Duodenal mucosa (tissue), 2 donors: Measurements from ENCODE around the gene G2E3.
"Not testable (repeated sequence)": the region's sequence is repeated elsewhere in the genome, so short reads cannot be mapped to it uniquely, and the experiment has no call there.

Experiments
- H3K27ac ChIP-seq: one replicate; pipeline ENCODE4 v1.7.0; 2013; ENCODE audit warnings: low read depth, low read length
- H3K27me3 ChIP-seq, 2 donors: one replicate each; pipeline ENCODE4 v1.7.0; 2013; ENCODE audit warnings: low read length in 2 of 2, control low read depth in 1 of 2; ENCODE audit not compliant: insufficient read depth in 2 of 2, control insufficient read depth in 1 of 2
- H3K36me3 ChIP-seq, 2 donors: one replicate each; pipeline ENCODE4 v1.7.0; 2013; ENCODE audit warnings: low read length in 2 of 2, control low read depth in 1 of 2; ENCODE audit not compliant: insufficient read depth in 2 of 2, control insufficient read depth in 1 of 2
- H3K4me1 ChIP-seq, 2 donors: one replicate each; pipeline ENCODE4 v1.7.0; 2013; ENCODE audit warnings: low read length in 2 of 2, control low read depth in 1 of 2; ENCODE audit not compliant: insufficient read depth in 2 of 2, control insufficient read depth in 1 of 2
- H3K4me3 ChIP-seq, 2 donors: one replicate each; pipeline ENCODE4 v1.7.0; 2013; ENCODE audit warnings: low read length in 2 of 2, low read depth in 1 of 2
- H3K9ac ChIP-seq, 2 donors: one replicate each; pipeline ENCODE4 v1.7.0; 2013; ENCODE audit warnings: low read length in 2 of 2, low read depth in 1 of 2
- H3K9me3 ChIP-seq, 2 donors: one replicate each; pipeline ENCODE4 v1.7.0; 2013; ENCODE audit warnings: low read length in 2 of 2, control low read depth in 1 of 2; ENCODE audit not compliant: control insufficient read depth in 1 of 2

G2E3 gene

GRCh38 chr14:30621354-30621939, 62.5 kb downstream of the G2E3 start:
- peak overlapping the region; percentile 79 for H3K27ac ChIP-seq
- H3K9me3 ChIP-seq, result no peaks in the 10 kb centered on the region
- no peaks in the 10 kb centered on the region for H3K27me3 ChIP-seq
- H3K9ac ChIP-seq, result peak overlapping the region; percentile 59 to 98
- H3K4me3 ChIP-seq, result peak overlapping the region; percentile 81 to 97
- peaks cover 18 to 22% of the 10 kb centered on the region in 2 donors for H3K4me1 ChIP-seq
- peaks cover 0 to under 1% of the 10 kb centered on the region in 2 donors for H3K36me3 ChIP-seq

- H3K27ac ChIP-seq, result peak within 1 kb of the TSS; percentile 79
- no peaks in the 10 kb centered on the region for H3K27me3 ChIP-seq
- H3K36me3 ChIP-seq, result no peaks in the 10 kb centered on the region
- H3K9me3 ChIP-seq, result no peaks in the 10 kb centered on the region
- H3K9ac ChIP-seq, result peak within 1 kb of the TSS; percentile 83 to 98
- peak within 1 kb of the TSS; percentile 81 to 97 for H3K4me3 ChIP-seq
- H3K4me1 ChIP-seq, result peaks cover 18 to 22% of the 10 kb centered on the region in 2 donors
Measured at GRCh38 chr14:30621940-30622830, 63.2 kb downstream of the G2E3 start, which contains the start of gene SCFD1. Gene SCFD1 (plus strand): TSS chr14:30622319. CDS start chr14:30622339, 20 bp downstream.

GRCh38 chr14:30623412-30624131, 64.6 kb downstream of the G2E3 start:
- Histone ChIP-seq H3K4me1 (peaks cover 18 to 22% of the 10 kb centered on the region in 2 donors), H3K9me3 (no peaks in the 10 kb centered on the region), H3K4me3 (peak overlapping the region; percentile 81 to 97), H3K36me3 (no peaks in the 10 kb centered on the region), H3K27ac (no peak overlapping the region), H3K9ac (peak overlapping the region in 1 of 2 donors; percentile 98), H3K27me3 (no peaks in the 10 kb centered on the region)

- peak overlapping the region in 1 of 2 donors; percentile 2 for H3K4me3 ChIP-seq
- H3K9me3 ChIP-seq, result no peaks in the 10 kb centered on the region
- peaks cover 18 to 22% of the 10 kb centered on the region in 2 donors for H3K4me1 ChIP-seq
Measured at GRCh38 chr14:30624132-30624423, 65.1 kb downstream of the G2E3 start.

GRCh38 chr14:30625533-30625932, 66.6 kb downstream of the G2E3 start:
- Histone ChIP-seq H3K36me3 (no peaks in the 10 kb centered on the region), H3K9ac (no peak overlapping the region), H3K9me3 (no peaks in the 10 kb centered on the region), H3K27ac (no peak overlapping the region), H3K4me3 (no peak overlapping the region), H3K4me1 (peaks cover 18 to 22% of the 10 kb centered on the region in 2 donors), H3K27me3 (no peaks in the 10 kb centered on the region)

More at GRCh38 chr14:30624132-30624423, 65.1 kb downstream of the G2E3 start:
- Histone ChIP-seq H3K27me3 (no peaks in the 10 kb centered on the region), H3K9ac (no peak overlapping the region), H3K36me3 (no peaks in the 10 kb centered on the region), H3K27ac (no peak overlapping the region)

GRCh38 chr14:30629432-30629831, 70.5 kb downstream of the G2E3 start:
- H3K27me3 ChIP-seq, H3K9me3 ChIP-seq, H3K27ac ChIP-seq, H3K4me3 ChIP-seq, H3K4me1 ChIP-seq, H3K9ac ChIP-seq: not testable (repeated sequence)
- H3K36me3 ChIP-seq, result peaks cover 4 to 21% of the 10 kb centered on the region in 2 donors

- Histone ChIP-seq H3K9ac (no peak overlapping the region), H3K27me3 (no peaks in the 10 kb centered on the region), H3K9me3 (no peaks in the 10 kb centered on the region), H3K4me3 (no peak overlapping the region), H3K27ac (no peak overlapping the region), H3K36me3 (peaks cover 4 to 29% of the 10 kb centered on the region in 2 donors), H3K4me1 (peaks cover 0 to 4% of the 10 kb centered on the region in 2 donors)
Measured at GRCh38 chr14:30630248-30630647, 71.3 kb downstream of the G2E3 start.

- no peaks in the 10 kb centered on the region for H3K9me3 ChIP-seq
- H3K4me3 ChIP-seq, result no peak overlapping the region
- no peaks in the 10 kb centered on the region for H3K27me3 ChIP-seq
- no peak overlapping the region for H3K9ac ChIP-seq
- peaks cover 7 to 43% of the 10 kb centered on the region in 2 donors for H3K36me3 ChIP-seq
- no peak overlapping the region for H3K27ac ChIP-seq
- H3K4me1 ChIP-seq, result no peaks in the 10 kb centered on the region
Measured at GRCh38 chr14:30632730-30633129, 73.8 kb downstream of the G2E3 start.

GRCh38 chr14:30638926-30639325, 80.0 kb downstream of the G2E3 start:
- no peak overlapping the region for H3K4me3 ChIP-seq
- no peak overlapping the region for H3K27ac ChIP-seq
- peaks cover 3 to 25% of the 10 kb centered on the region in 2 donors for H3K36me3 ChIP-seq
- no peaks in the 10 kb centered on the region for H3K27me3 ChIP-seq
- peaks cover 0 to under 1% of the 10 kb centered on the region in 2 donors for H3K9me3 ChIP-seq
- peaks cover 0 to 6% of the 10 kb centered on the region in 2 donors for H3K4me1 ChIP-seq
- H3K9ac ChIP-seq, result no peak overlapping the region

- Histone ChIP-seq H3K4me3 (no peak overlapping the region), H3K36me3 (peaks cover 3 to 28% of the 10 kb centered on the region in 2 donors), H3K9me3 (peaks cover 4 to 10% of the 10 kb centered on the region in 2 donors), H3K9ac (no peak overlapping the region), H3K27ac (no peak overlapping the region), H3K27me3 (no peaks in the 10 kb centered on the region), H3K4me1 (peaks cover 0 to 6% of the 10 kb centered on the region in 2 donors)
Measured at GRCh38 chr14:30641207-30641606, 82.2 kb downstream of the G2E3 start.
